Trophoblast cell (in vitro differentiated cells and primary cell): ENCODE measurements around the gene TIA1.

Experiments used
- DNase-seq, 2 donors: peaks; one replicate each; pipeline ENCODE4 v3.0.0-alpha.2; 2016
- H2AFZ ChIP-seq: 2 replicates; pipeline ENCODE4 v1.6.1; 2013; ENCODE audit warnings: low read length, moderate library complexity, mild to moderate bottlenecking; ENCODE audit not compliant: insufficient read depth, poor library complexity
- H2AK5ac ChIP-seq: 2 replicates; pipeline ENCODE4 v1.6.1; 2013; ENCODE audit warnings: mild to moderate bottlenecking, low read length
- H2BK120ac ChIP-seq: 2 replicates; pipeline ENCODE4 v1.6.1; 2013; ENCODE audit warnings: low read length, mild to moderate bottlenecking, moderate library complexity; ENCODE audit not compliant: insufficient read depth, poor library complexity
- H2BK12ac ChIP-seq: 2 replicates; pipeline ENCODE4 v1.6.1; 2013; ENCODE audit warnings: mild to moderate bottlenecking, low read length, moderate library complexity
- H2BK5ac ChIP-seq: 2 replicates; pipeline ENCODE4 v1.6.1; 2013; ENCODE audit warnings: low read length, low read depth, moderate library complexity, mild to moderate bottlenecking; ENCODE audit not compliant: poor library complexity
- H3K14ac ChIP-seq: 2 replicates; pipeline ENCODE4 v1.6.1; 2013; ENCODE audit warnings: mild to moderate bottlenecking, low read length
- H3K18ac ChIP-seq: 2 replicates; pipeline ENCODE4 v1.6.1; 2013; ENCODE audit warnings: mild to moderate bottlenecking, low read length
- H3K23ac ChIP-seq: 2 replicates; pipeline ENCODE4 v1.6.1; 2013; ENCODE audit warnings: low read length
- H3K27ac ChIP-seq: 2 replicates; pipeline ENCODE4 v1.5.1; 2013; ENCODE audit warnings: low read depth, mild to moderate bottlenecking, inconsistent platforms, low read length, moderate library complexity
- H3K27me3 ChIP-seq: 2 replicates; pipeline ENCODE4 v1.6.1; 2013; ENCODE audit warnings: inconsistent platforms, mild to moderate bottlenecking, low read length, moderate library complexity; ENCODE audit not compliant: insufficient read depth
- H3K36me3 ChIP-seq, 2 experiments: 1 replicate in 1 of 2; 2 replicates in 1 of 2; pipeline ENCODE4 v1.6.1; 2013; ENCODE audit warnings: low read length in 2 of 2, mild to moderate bottlenecking in 2 of 2, moderate library complexity in 1 of 2; ENCODE audit not compliant: insufficient read depth in 2 of 2, control insufficient read depth in 1 of 2
- H3K4ac ChIP-seq: 2 replicates; pipeline ENCODE4 v1.6.1; 2013; ENCODE audit warnings: low read depth, mild to moderate bottlenecking, low read length, moderate library complexity
- H3K4me1 ChIP-seq, 2 experiments: 1 replicate in 1 of 2; 2 replicates in 1 of 2; pipeline ENCODE4 v1.6.1; 2013; ENCODE audit warnings: low read length in 2 of 2, mild to moderate bottlenecking in 2 of 2, moderate library complexity in 1 of 2; ENCODE audit not compliant: insufficient read depth in 2 of 2, control insufficient read depth in 1 of 2
- H3K4me2 ChIP-seq: 2 replicates; pipeline ENCODE4 v1.6.1; 2013; ENCODE audit warnings: inconsistent platforms, mild to moderate bottlenecking, low read length, moderate library complexity
- H3K4me3 ChIP-seq: 2 replicates; pipeline ENCODE4 v1.5.1; 2013; ENCODE audit warnings: mild to moderate bottlenecking, low read depth, low read length, inconsistent platforms
- H3K79me1 ChIP-seq: one replicate; pipeline ENCODE4 v1.6.1; 2013; ENCODE audit warnings: low read length
- H3K79me2 ChIP-seq: 2 replicates; pipeline ENCODE4 v1.6.1; 2013; ENCODE audit warnings: low read length, mild to moderate bottlenecking; ENCODE audit not compliant: control insufficient read depth, insufficient read depth, poor library complexity
- H3K9ac ChIP-seq: 2 replicates; pipeline ENCODE4 v1.6.1; 2013; ENCODE audit warnings: mild to moderate bottlenecking, low read length
- H3K9me3 ChIP-seq: 2 replicates; pipeline ENCODE4 v1.6.1; 2013; ENCODE audit warnings: low read depth, mild to moderate bottlenecking, control low read depth, inconsistent platforms, low read length; ENCODE audit not compliant: insufficient read depth
- H4K12ac ChIP-seq: 2 replicates; pipeline ENCODE4 v1.6.1; 2013; ENCODE audit warnings: low read depth, mild to moderate bottlenecking, low read length, moderate library complexity
- H4K8ac ChIP-seq: 2 replicates; pipeline ENCODE4 v1.6.1; 2013; ENCODE audit warnings: low read depth, mild to moderate bottlenecking, low read length, moderate library complexity
- H4K91ac ChIP-seq: one replicate; pipeline ENCODE4 v1.6.1; 2013; ENCODE audit warnings: low read depth, mild to moderate bottlenecking, low read length, moderate library complexity
- WGBS: extraction: QIAGEN DNeasy Blood & Tissue Kit; methylation state at CpG from one replicate; pipeline ENCODE4 v1.1.7; 2013; ENCODE audit warnings: missing lambda C conversion rate; ENCODE audit not compliant: insufficient read length, insufficient coverage; ENCODE audit errors: extremely low coverage; 5-methylcytosine and 5-hydroxymethylcytosine counted together

The TIA1 gene

GRCh38 chr2:70261501-70261900 lies 13.1 kb upstream of the TIA1 start:
- H3K27ac ChIP-seq, result no peak overlapping the region
- no peak overlapping the region for H3K9ac ChIP-seq
- no peak overlapping the region for H3K23ac ChIP-seq
- no peak overlapping the region for H4K12ac ChIP-seq
- H2AK5ac ChIP-seq, result no peak overlapping the region
- peak in 1 of 2 donors; percentile 56 for DNase-seq
- no peak overlapping the region for H3K14ac ChIP-seq
- no peak overlapping the region for H2BK120ac ChIP-seq
- H3K79me2 ChIP-seq, result peaks cover 5% of the 10 kb centered on the region
- H2BK12ac ChIP-seq, result no peak overlapping the region
- WGBS, result no CpG with 5 or more reads among the region's 1 CpG
- no peak overlapping the region for H3K4me3 ChIP-seq
- no peak overlapping the region for H3K4me2 ChIP-seq
- no peak overlapping the region for H2AFZ ChIP-seq
- no peak overlapping the region for H2BK5ac ChIP-seq
- H4K8ac ChIP-seq, result no peak overlapping the region
- H3K9me3 ChIP-seq, result peaks cover 1% of the 10 kb centered on the region
- H3K27me3 ChIP-seq, result no peaks in the 10 kb centered on the region
- peaks cover 10% of the 10 kb centered on the region for H3K79me1 ChIP-seq
- peaks cover 5% of the 10 kb centered on the region in 2 experiments for H3K4me1 ChIP-seq
- no peak overlapping the region for H3K18ac ChIP-seq
- H3K4ac ChIP-seq, result no peak overlapping the region
- peaks cover 13 to 18% of the 10 kb centered on the region in 2 experiments for H3K36me3 ChIP-seq
- H4K91ac ChIP-seq, result no peak overlapping the region

- Histone ChIP-seq H2AK5ac (no peak overlapping the region), H4K8ac (peak overlapping the region; percentile 74), H3K4me2 (peak overlapping the region; percentile 77), H3K27me3 (no peaks in the 10 kb centered on the region), H3K79me1 (peaks cover 10% of the 10 kb centered on the region), H3K4ac (no peak overlapping the region), H3K23ac (no peak overlapping the region), H3K4me1 (peaks cover 5% of the 10 kb centered on the region in 2 experiments), H2BK5ac (no peak overlapping the region), H3K4me3 (peak overlapping the region; percentile 88), H3K14ac (peak overlapping the region; percentile 33), H3K27ac (no peak overlapping the region), H3K18ac (peak overlapping the region; percentile 70), H3K9me3 (no peaks in the 10 kb centered on the region), H3K36me3 (peaks cover 4 to 7% of the 10 kb centered on the region in 2 experiments), H2AFZ (peak overlapping the region; percentile 91), H4K12ac (peak overlapping the region; percentile 47), H3K79me2 (peaks cover 5% of the 10 kb centered on the region), H3K9ac (no peak overlapping the region), H2BK120ac (no peak overlapping the region), H4K91ac (no peak overlapping the region), H2BK12ac (no peak overlapping the region)
- WGBS, result no CpG with 5 or more reads among the region's 12 CpGs
- DNase-seq, result peak in 1 of 2 donors; percentile 18
Measured at GRCh38 chr2:70258532-70258875, 10.1 kb upstream of the TIA1 start.

DNA sequence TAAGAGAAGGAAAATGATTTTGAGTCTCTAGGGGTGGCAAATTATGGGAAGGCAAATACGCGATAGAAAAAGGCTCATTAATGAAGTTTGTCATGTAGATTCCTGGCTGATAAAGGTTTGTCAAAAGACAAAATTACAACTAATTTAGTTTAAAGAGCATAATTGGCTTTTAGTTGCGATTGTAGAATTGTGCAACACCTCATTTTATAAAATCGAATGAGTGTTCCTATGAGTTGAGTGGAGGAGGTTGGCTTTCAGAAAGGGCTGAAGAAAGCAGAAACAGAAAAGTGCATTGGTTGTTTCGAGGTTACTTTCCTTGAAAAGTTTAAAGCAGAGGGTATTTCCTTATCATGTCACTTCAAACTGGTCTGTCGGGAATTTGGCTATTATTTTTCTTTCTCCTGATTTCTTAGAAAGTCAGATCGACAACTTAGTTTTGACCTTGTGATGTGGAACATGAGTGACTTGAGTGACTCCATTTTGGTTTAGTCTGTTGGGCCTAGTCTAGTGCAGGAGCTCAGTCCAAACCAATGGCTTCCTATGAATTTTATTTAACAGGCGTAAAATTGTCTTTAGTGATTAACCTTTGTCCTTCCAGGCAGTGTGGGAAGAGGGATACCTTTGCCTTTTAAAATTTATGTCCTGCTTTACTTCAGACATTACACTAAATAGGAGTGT lies 7.3 kb upstream of the TIA1 start:
- no peak overlapping the region for H2BK5ac ChIP-seq
- no peak overlapping the region for H3K27ac ChIP-seq
- no peaks in the 10 kb centered on the region for H3K9me3 ChIP-seq
- H4K12ac ChIP-seq, result no peak overlapping the region
- H4K8ac ChIP-seq, result no peak overlapping the region
- no peak overlapping the region for H3K18ac ChIP-seq
- peaks cover 5% of the 10 kb centered on the region in 2 experiments for H3K4me1 ChIP-seq
- H2AK5ac ChIP-seq, result no peak overlapping the region
- no peak overlapping the region for H3K23ac ChIP-seq
- H3K4me3 ChIP-seq, result no peak overlapping the region
- H3K14ac ChIP-seq, result no peak overlapping the region
- H2AFZ ChIP-seq, result no peak overlapping the region
- no peak overlapping the region for H3K9ac ChIP-seq
- H3K4me2 ChIP-seq, result no peak overlapping the region
- peaks cover 5% of the 10 kb centered on the region for H3K79me2 ChIP-seq
- no peak overlapping the region for H4K91ac ChIP-seq
- DNase-seq, result no peak
- no peak overlapping the region for H2BK120ac ChIP-seq
- WGBS, result no CpG with 5 or more reads among the region's 8 CpGs
- H3K79me1 ChIP-seq, result peaks cover 10% of the 10 kb centered on the region
- H3K27me3 ChIP-seq, result no peaks in the 10 kb centered on the region
- peaks cover 4 to 5% of the 10 kb centered on the region in 2 experiments for H3K36me3 ChIP-seq
- no peak overlapping the region for H3K4ac ChIP-seq
- H2BK12ac ChIP-seq, result no peak overlapping the region

GRCh38 chr2:70250434-70250833 lies 2.0 kb upstream of the TIA1 start:
- no peaks in the 10 kb centered on the region for H3K9me3 ChIP-seq
- H3K4me3 ChIP-seq, result no peak overlapping the region
- peaks cover 0 to 2% of the 10 kb centered on the region in 2 experiments for H3K36me3 ChIP-seq
- no peak overlapping the region for H3K23ac ChIP-seq
- peaks cover 9% of the 10 kb centered on the region for H3K79me1 ChIP-seq
- no peak overlapping the region for H3K27ac ChIP-seq
- no peaks in the 10 kb centered on the region for H3K27me3 ChIP-seq
- no peak overlapping the region for H4K8ac ChIP-seq
- H3K4me2 ChIP-seq, result no peak overlapping the region
- H3K9ac ChIP-seq, result no peak overlapping the region
- H3K79me2 ChIP-seq, result peaks cover 12% of the 10 kb centered on the region
- H3K18ac ChIP-seq, result no peak overlapping the region
- no peak overlapping the region for H2BK12ac ChIP-seq
- no peak overlapping the region for H2BK120ac ChIP-seq
- H2BK5ac ChIP-seq, result no peak overlapping the region
- no peak overlapping the region for H2AK5ac ChIP-seq
- no peak overlapping the region for H3K14ac ChIP-seq
- H3K4ac ChIP-seq, result no peak overlapping the region
- no peak for DNase-seq
- no peak overlapping the region for H2AFZ ChIP-seq
- WGBS, result 100% methylated on average over 2 of the region's 16 CpGs
- no peak overlapping the region for H4K12ac ChIP-seq
- no peak overlapping the region for H4K91ac ChIP-seq
- H3K4me1 ChIP-seq, result peaks cover 0 to 3% of the 10 kb centered on the region in 2 experiments
